Measurements from ENCODE around the gene FCRL2. TPM values are rescaled to one million over a fixed set of nuclear protein-coding genes. Genes with fewer than 3 reads are reported as not detected.
"Not testable (repeated sequence)": the region's sequence is repeated elsewhere in the genome, so short reads cannot be mapped to it uniquely, and the experiment has no call there.

The FCRL2 gene
- total RNA-seq, 2 donors from 2014 or later = not detected

- ATAC-seq (no peak), DNase-seq (ENCODE audit: low spot score in 2 of 2) (no peak)
- Mint-ChIP-seq H3K9me3 (no peaks in the 10 kb centered on the region), H3K27ac (no peak overlapping the region), H3K36me3 (no peaks in the 10 kb centered on the region)
These were observed 5.1 kb downstream of the FCRL2 start for GRCh38 chr1:157771661-157772425.

- no peaks in the 10 kb centered on the region for H3K9me3 Mint-ChIP-seq
- H3K27ac Mint-ChIP-seq = no peak overlapping the region
- no peaks in the 10 kb centered on the region for H3K36me3 Mint-ChIP-seq
- ATAC-seq (no peak), DNase-seq (ENCODE audit: low spot score in 2 of 2) (no peak)
These were observed 6.4 kb downstream of the FCRL2 start for GRCh38 chr1:157770442-157771043.

GRCh38 chr1:157766792-157767191, 10.1 kb downstream of the FCRL2 start:
- Mint-ChIP-seq H3K27ac (no peak overlapping the region), H3K9me3 (no peaks in the 10 kb centered on the region), H3K36me3 (no peaks in the 10 kb centered on the region)
- DNase-seq (ENCODE audit: low spot score in 2 of 2) (no peak), ATAC-seq (no peak)

- no peak for ATAC-seq
- DNase-seq (ENCODE audit: low spot score in 2 of 2) = no peak
- H3K27ac Mint-ChIP-seq = no peak overlapping the region
- H3K36me3 Mint-ChIP-seq = no peaks in the 10 kb centered on the region
- peaks cover 4 to 10% of the 10 kb centered on the region in 2 donors for H3K9me3 Mint-ChIP-seq
These were observed 18.9 kb downstream of the FCRL2 start for GRCh38 chr1:157758018-157758417.

- Mint-ChIP-seq H3K27ac (no peak overlapping the region), H3K9me3 (peaks cover 0 to 4% of the 10 kb centered on the region in 2 donors), H3K36me3 (no peaks in the 10 kb centered on the region)
- ATAC-seq (no peak), DNase-seq (ENCODE audit: low spot score in 2 of 2) (no peak)
These were observed 23.3 kb downstream of the FCRL2 start for GRCh38 chr1:157753611-157754010.

DNA sequence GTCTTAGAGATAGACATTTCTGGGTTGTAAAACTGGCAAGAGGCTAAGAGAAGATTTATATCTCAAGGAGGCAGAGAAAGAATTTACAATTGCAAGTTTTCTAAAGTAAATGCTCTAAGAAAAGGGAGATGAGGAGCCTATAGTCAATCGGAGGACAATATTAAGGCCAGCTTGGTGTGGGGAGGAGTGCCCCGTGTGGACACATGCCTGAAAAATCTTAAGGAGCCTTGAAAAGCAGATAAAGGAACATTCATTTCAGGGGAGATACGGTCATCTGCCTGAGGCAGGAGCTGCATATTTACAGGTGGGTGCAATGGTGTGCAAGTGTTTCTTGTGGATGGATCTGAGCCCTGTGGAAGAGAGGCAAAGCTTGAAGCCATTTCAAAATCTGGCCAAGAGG, 25.6 kb downstream of the FCRL2 start:
- DNase-seq (ENCODE audit: low spot score in 2 of 2) (no peak), ATAC-seq (no peak)
- H3K27ac Mint-ChIP-seq = no peak overlapping the region
- H3K9me3 Mint-ChIP-seq = no peaks in the 10 kb centered on the region
- no peaks in the 10 kb centered on the region for H3K36me3 Mint-ChIP-seq

DNA sequence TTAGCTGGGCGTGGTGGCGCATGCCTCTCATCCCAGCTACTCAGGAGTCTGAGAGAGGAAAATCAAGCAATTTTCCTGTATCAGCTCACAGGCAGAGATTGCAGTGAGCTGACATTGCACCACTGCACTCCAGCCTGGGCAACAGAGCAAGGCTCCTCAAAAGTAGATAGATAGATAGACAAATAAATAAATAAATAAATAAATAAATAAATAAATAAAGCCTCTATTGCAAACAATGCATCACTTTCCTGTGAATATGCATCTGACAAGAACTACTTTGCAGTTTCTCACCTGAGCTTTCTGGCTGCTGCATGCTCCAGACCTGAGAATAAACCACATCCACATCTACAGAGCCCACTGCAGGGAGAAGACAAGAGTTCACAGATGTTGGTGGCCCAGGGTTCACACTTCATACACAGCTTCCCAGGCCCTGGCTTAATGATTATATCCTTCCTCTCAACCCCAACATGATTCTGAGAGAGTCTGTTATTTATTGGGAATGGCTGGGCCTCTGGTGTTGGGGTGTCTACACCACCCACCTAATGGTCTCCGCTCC, 28.6 kb downstream of the FCRL2 start:
- no peak overlapping the region for H3K27ac Mint-ChIP-seq
- ATAC-seq (no peak), DNase-seq (ENCODE audit: low spot score in 2 of 2) (no peak)
- no peaks in the 10 kb centered on the region for H3K36me3 Mint-ChIP-seq
- no peaks in the 10 kb centered on the region for H3K9me3 Mint-ChIP-seq

DNA sequence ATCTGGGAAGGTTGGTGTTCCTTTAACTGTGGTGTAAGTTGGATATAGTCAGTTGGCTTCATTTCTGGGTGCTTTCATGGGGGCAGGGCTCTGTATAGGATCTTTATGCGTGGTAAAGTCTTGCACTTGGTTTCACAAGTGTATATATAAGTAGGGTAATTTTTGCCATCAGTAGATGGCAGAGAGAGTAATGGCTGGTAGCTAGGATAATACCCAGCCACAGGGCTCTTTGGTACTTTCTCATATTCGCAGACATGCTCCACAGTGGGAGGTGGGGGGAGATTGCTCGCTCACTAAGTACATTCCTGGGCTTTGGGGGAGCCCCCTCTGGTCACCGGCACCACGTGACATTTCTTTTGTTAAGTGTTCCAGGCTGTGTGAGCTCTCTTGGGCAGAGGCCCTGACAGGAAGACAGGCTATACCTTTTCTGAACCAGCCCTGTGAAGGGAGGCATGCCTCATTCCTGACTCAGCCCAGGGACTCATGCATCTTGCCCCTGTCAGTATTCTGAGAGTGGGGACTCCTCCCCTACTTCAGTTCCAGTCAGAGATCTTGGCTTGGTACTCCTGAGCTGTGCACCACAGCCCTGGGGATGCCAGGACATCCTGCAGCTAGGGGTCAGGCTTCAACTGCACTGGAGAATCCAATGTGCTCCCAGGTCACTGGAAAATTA, 37.6 kb downstream of the FCRL2 start:
- Mint-ChIP-seq H3K36me3 (no peaks in the 10 kb centered on the region), H3K27ac (no peak overlapping the region), H3K9me3 (no peaks in the 10 kb centered on the region)
- ATAC-seq = peak in 1 of 2 donors; percentile 22
- DNase-seq (ENCODE audit: low spot score in 2 of 2) = no peak

GRCh38 chr1:157735991-157736390, 40.9 kb downstream of the FCRL2 start:
- ATAC-seq; H3K9me3 Mint-ChIP-seq; H3K27ac Mint-ChIP-seq; DNase-seq (ENCODE audit: low spot score in 2 of 2); H3K36me3 Mint-ChIP-seq: not testable (repeated sequence)

DNA sequence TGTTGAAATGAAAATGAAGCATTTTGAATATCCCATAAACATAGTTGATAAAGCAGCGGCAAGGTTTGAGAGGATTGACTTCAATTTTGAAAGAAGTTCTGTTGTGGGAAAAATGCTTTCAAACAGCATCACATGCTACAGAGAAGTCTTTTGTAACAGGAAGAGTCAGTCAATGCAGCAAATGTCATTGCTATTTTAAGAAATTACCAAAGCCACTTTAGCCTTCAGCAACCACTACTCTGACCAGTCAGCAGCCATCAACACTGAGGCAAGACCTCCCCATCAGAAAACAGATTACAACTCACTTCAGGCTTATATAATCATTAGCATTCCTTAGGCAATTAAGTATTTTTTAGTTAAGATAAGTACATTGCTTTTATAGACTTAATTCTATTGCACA, 42.6 kb downstream of the FCRL2 start:
- ATAC-seq = no peak
- no peak for DNase-seq (ENCODE audit: low spot score in 2 of 2)
- Mint-ChIP-seq H3K36me3 (no peaks in the 10 kb centered on the region), H3K27ac (no peak overlapping the region), H3K9me3 (no peaks in the 10 kb centered on the region)

GRCh38 chr1:157732755-157733154, 44.2 kb downstream of the FCRL2 start:
- ATAC-seq (no peak), DNase-seq (ENCODE audit: low spot score in 2 of 2) (no peak)
- peaks cover 0 to 6% of the 10 kb centered on the region in 2 donors for H3K36me3 Mint-ChIP-seq
- H3K9me3 Mint-ChIP-seq = no peaks in the 10 kb centered on the region
- no peak overlapping the region for H3K27ac Mint-ChIP-seq

DNA sequence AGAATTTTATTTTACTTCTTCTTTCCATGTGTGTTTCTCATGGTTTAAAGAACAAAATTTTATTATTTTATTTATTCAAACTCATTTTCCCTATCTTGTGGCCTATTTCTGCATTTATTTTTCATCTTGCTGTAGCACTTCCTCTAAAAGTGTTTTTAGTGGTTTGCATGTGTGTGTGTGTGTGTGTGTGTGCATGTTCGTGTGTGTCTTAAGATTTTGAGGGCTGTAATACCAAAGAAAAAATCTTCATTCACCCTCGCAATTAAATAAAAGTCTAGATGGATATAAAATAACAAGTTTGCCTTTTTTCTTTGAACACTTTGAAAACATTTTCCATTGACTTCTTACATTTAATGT, 51.7 kb downstream of the FCRL2 start:
- peaks cover 16 to 18% of the 10 kb centered on the region in 2 donors for H3K9me3 Mint-ChIP-seq
- no peak for DNase-seq (ENCODE audit: low spot score in 2 of 2)
- ATAC-seq = no peak
- peaks cover 7 to 21% of the 10 kb centered on the region in 2 donors for H3K36me3 Mint-ChIP-seq
- H3K27ac Mint-ChIP-seq = no peak overlapping the region

- ATAC-seq (peak in 1 of 2 donors; percentile 58), DNase-seq (ENCODE audit: low spot score in 2 of 2) (no peak)
- H3K36me3 Mint-ChIP-seq = peaks cover 7 to 21% of the 10 kb centered on the region in 2 donors
- H3K27ac Mint-ChIP-seq = peak overlapping the region in 1 of 2 donors; percentile 1
- H3K9me3 Mint-ChIP-seq = peaks cover 16 to 18% of the 10 kb centered on the region in 2 donors
These were observed 52.3 kb downstream of the FCRL2 start for GRCh38 chr1:157724537-157725220.

- DNase-seq (ENCODE audit: low spot score in 2 of 2) (no peak), ATAC-seq (no peak)
- Mint-ChIP-seq H3K9me3 (peaks cover 16 to 18% of the 10 kb centered on the region in 2 donors), H3K27ac (no peak overlapping the region), H3K36me3 (peaks cover 7 to 15% of the 10 kb centered on the region in 2 donors)
These were observed 53.8 kb downstream of the FCRL2 start for GRCh38 chr1:157723157-157723556.

DNA sequence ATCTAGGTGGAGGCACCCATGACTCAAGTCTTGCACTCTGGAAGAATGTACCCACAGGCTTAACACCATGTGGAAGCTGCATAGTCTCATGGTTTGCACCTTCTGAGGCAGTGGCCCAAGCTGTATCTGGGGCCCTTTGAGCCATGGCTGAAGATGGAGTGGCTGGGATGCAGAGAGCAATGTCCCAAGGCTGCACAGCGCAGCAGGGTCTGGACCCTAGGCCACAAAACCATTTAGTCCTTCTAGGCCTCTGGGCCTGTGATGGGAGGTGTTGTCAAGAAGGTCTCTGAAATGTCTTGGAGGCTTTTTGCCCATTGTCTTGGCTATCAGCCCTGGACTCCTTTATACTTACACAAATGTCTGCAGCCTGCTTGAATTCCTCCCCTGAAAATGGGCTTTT, 54.9 kb downstream of the FCRL2 start:
- Mint-ChIP-seq H3K36me3 (peaks cover 7 to 15% of the 10 kb centered on the region in 2 donors), H3K9me3 (peaks cover 16 to 18% of the 10 kb centered on the region in 2 donors), H3K27ac (no peak overlapping the region)
- DNase-seq (ENCODE audit: low spot score in 2 of 2) (no peak), ATAC-seq (no peak)

DNA sequence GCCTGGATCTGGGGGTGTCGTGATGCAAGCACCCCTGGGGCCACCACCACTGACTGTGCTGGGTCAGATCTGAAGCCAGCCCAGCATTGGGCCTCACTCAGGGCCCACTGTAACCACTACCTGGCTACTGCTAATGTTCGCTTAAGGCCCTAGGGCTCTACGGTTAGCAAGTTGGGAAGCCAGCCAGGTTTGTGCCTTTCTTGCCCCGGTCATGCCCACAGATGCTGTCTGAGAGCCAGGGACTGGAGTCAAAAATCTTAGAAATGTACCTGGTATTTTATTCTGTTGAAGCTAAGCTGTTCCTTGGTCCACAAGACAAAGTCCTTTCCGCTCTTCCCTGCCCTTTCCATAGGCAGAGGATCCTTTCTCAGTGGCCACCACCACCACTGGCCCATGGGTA, 61.2 kb downstream of the FCRL2 start:
- no peak overlapping the region for H3K27ac Mint-ChIP-seq
- H3K9me3 Mint-ChIP-seq = peaks cover 1% of the 10 kb centered on the region in 2 donors
- no peak for DNase-seq (ENCODE audit: low spot score in 2 of 2)
- ATAC-seq = no peak
- H3K36me3 Mint-ChIP-seq = peaks cover 0 to 2% of the 10 kb centered on the region in 2 donors

GRCh38 chr1:157711802-157712201, 65.1 kb downstream of the FCRL2 start:
- no peaks in the 10 kb centered on the region for H3K36me3 Mint-ChIP-seq
- ATAC-seq (no peak), DNase-seq (ENCODE audit: low spot score in 2 of 2) (no peak)
- peaks cover 0 to 4% of the 10 kb centered on the region in 2 donors for H3K9me3 Mint-ChIP-seq
- H3K27ac Mint-ChIP-seq = no peak overlapping the region

All from activated naive CD4-positive, alpha-beta T cell treated with anti-CD3 and anti-CD28 coated beads, Interleukin-2, amount 50 U/mL, for 72 hours (primary cell).